SK-N-SH treated with all-trans-retinoic acid at 6 μM for 48 hours (cell line): ENCODE measurements around the gene OVOL2.

Experiments
- ATAC-seq: fragments of 200-7000 bp; cut with Tn5 transposase; 3 replicates; pipeline ENCODE4 v1.9.1; 2020; ENCODE audit warnings: mild to moderate bottlenecking, moderate library complexity
- ARNTL ChIP-seq: fragments of 450-650 bp; formaldehyde crosslinking; IDR thresholded peaks from 2 replicates; pipeline ENCODE4 v1.5.0; 2020; ENCODE audit warnings: low read depth, mild to moderate bottlenecking, moderate library complexity, borderline replicate concordance
- BACH2 ChIP-seq: fragments of 250-450 bp; sonication (Bioruptor Pico); IDR thresholded peaks from 2 replicates; pipeline ENCODE4 v1.9.0; 2021; ENCODE audit warnings: mild to moderate bottlenecking, borderline replicate concordance
- CSDC2 ChIP-seq: fragments of 250-450 bp; sonication (Bioruptor Pico); IDR thresholded peaks from 2 replicates; pipeline ENCODE4 v1.5.0; 2020; ENCODE audit warnings: mild to moderate bottlenecking, moderate library complexity
- ESRRG ChIP-seq: fragments of 250-450 bp; sonication (Bioruptor Pico); IDR thresholded peaks from 2 replicates; pipeline ENCODE4 v1.6.1; 2021; ENCODE audit warnings: mild to moderate bottlenecking
- GLIS3 ChIP-seq: fragments of 250-450 bp; sonication (Bioruptor Pico); IDR thresholded peaks from 2 replicates; pipeline ENCODE4 v1.5.0; 2020; ENCODE audit warnings: mild to moderate bottlenecking, moderate library complexity
- ISL1 ChIP-seq: fragments of 250-450 bp; sonication (Bioruptor Pico); IDR thresholded peaks from 2 replicates; pipeline ENCODE4 v2.1.2; 2022; ENCODE audit warnings: mild to moderate bottlenecking, moderate library complexity
- OSR1 ChIP-seq: fragments of 250-450 bp; sonication (Bioruptor Pico); IDR thresholded peaks from 2 replicates; pipeline ENCODE4 v1.8.0; 2022; ENCODE audit warnings: moderate library complexity, mild to moderate bottlenecking, inconsistent platforms
- PPARA ChIP-seq: fragments of 250-450 bp; sonication (Bioruptor Pico); IDR thresholded peaks from 2 replicates; pipeline ENCODE4 v1.5.0; 2020; ENCODE audit warnings: mild to moderate bottlenecking, borderline replicate concordance
- RARB ChIP-seq: fragments of 250-450 bp; sonication (Bioruptor Pico); IDR thresholded peaks from 2 replicates; pipeline ENCODE4 v1.8.0; 2021; ENCODE audit warnings: mild to moderate bottlenecking, moderate library complexity
- SNAI2 ChIP-seq: fragments of 250-450 bp; sonication (Bioruptor Pico); IDR thresholded peaks from 2 replicates; pipeline ENCODE4 v1.5.0; 2020; ENCODE audit warnings: mild to moderate bottlenecking, moderate library complexity
- TCF4 ChIP-seq: fragments of 250-450 bp; sonication (Bioruptor Pico); IDR thresholded peaks from 2 replicates; pipeline ENCODE4 v1.8.0; 2021; ENCODE audit warnings: mild to moderate bottlenecking, moderate library complexity, borderline replicate concordance
- TOX ChIP-seq: fragments of 250-450 bp; sonication (Bioruptor Pico); IDR thresholded peaks from 2 replicates; pipeline ENCODE4 v1.8.0; 2021; ENCODE audit warnings: mild to moderate bottlenecking, moderate library complexity, borderline replicate concordance
- ZC3H10 ChIP-seq: fragments of 250-450 bp; sonication (Bioruptor Pico); IDR thresholded peaks from 2 replicates; pipeline ENCODE4 v1.5.1; 2021; ENCODE audit warnings: mild to moderate bottlenecking, moderate library complexity
- ZFP3 ChIP-seq: fragments of 250-450 bp; sonication (Bioruptor Pico); IDR thresholded peaks from 2 replicates; pipeline ENCODE4 v1.5.0; 2020; ENCODE audit warnings: mild to moderate bottlenecking, moderate library complexity
- ZNF565 ChIP-seq: fragments of 450-650 bp; formaldehyde crosslinking; conservative IDR thresholded peaks from 2 replicates; pipeline ENCODE4 v1.5.0; 2020; ENCODE audit warnings: low read depth, mild to moderate bottlenecking, moderate library complexity
- ZNF70 ChIP-seq: fragments of 450-650 bp; formaldehyde crosslinking; IDR thresholded peaks from 2 replicates; pipeline ENCODE4 v1.5.0; 2020; ENCODE audit warnings: mild to moderate bottlenecking, moderate library complexity
- ZNF8 ChIP-seq: fragments of 450-650 bp; formaldehyde crosslinking; IDR thresholded peaks from 2 replicates; pipeline ENCODE4 v1.5.0; 2020; ENCODE audit warnings: mild to moderate bottlenecking, moderate library complexity
- TF ChIP-seq, protein P1 (sequence below): fragments of 250-450 bp; sonication (Bioruptor Pico); IDR thresholded peaks from 2 replicates; pipeline ENCODE4 v1.5.0; 2020; ENCODE audit warnings: mild to moderate bottlenecking, moderate library complexity
- TF ChIP-seq, protein P2 (sequence below): fragments of 250-450 bp; sonication (Bioruptor Pico); IDR thresholded peaks from 2 replicates; pipeline ENCODE4 v1.8.0; 2020; ENCODE audit warnings: mild to moderate bottlenecking, moderate library complexity, borderline replicate concordance
- TF ChIP-seq, protein P3 (sequence below): fragments of 250-450 bp; sonication (Bioruptor Pico); IDR thresholded peaks from 2 replicates; pipeline ENCODE4 v1.8.0; 2021; ENCODE audit warnings: low read depth, mild to moderate bottlenecking, moderate library complexity, borderline replicate concordance

Gene OVOL2

DNA sequence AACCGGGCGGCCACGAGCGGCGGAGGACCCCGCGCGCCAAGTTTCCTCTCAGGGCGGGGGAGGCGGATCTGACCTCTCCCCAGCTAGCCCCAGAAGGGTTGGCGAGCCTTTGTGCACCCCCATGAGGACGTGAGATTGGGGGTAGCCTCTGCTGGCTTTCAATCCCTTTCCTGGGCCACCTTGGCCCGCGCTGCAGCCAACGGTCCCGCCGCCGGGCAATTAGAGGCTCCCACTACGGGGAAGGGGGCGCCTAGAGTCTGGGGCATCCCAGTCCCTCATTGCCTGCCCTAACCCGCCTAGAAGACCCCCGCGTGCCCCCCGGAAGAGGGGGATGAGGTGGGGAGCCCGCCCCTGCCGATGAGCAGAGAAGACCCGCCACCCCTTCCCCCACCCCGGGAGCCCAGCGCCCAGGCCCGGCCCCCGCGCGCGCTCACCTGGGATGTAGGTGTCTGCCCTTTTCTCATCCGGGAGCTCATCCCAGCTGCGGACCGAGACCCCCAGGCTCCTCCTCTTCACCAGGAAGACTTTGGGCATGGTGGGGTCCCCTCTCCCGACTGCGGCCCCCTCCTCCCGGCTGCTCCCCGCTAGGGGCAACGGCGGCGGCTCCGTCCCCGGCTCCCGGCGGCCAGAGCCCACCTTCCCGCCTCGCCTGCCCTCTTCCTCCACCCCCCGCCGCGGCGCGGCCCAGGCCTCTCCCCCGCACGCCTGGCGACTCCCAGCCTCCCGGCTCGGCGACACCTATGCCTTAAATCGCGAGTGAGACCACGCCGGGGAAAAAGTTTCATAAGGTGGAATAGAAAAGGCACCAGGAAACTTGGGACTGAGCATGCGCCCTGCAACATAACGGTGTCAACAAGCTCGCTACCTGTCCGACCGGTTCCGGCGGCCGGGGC, at the start of gene OVOL2:
Gene OVOL2, minus strand, starts transcription at position 816 of the 893 bp plus-strand sequence. Its CDS starts 282 bp downstream, at position 534.
- no peak for TF ChIP-seq PPARA (CRISPR knock-in tag)
- TF ChIP-seq, protein P1, sequence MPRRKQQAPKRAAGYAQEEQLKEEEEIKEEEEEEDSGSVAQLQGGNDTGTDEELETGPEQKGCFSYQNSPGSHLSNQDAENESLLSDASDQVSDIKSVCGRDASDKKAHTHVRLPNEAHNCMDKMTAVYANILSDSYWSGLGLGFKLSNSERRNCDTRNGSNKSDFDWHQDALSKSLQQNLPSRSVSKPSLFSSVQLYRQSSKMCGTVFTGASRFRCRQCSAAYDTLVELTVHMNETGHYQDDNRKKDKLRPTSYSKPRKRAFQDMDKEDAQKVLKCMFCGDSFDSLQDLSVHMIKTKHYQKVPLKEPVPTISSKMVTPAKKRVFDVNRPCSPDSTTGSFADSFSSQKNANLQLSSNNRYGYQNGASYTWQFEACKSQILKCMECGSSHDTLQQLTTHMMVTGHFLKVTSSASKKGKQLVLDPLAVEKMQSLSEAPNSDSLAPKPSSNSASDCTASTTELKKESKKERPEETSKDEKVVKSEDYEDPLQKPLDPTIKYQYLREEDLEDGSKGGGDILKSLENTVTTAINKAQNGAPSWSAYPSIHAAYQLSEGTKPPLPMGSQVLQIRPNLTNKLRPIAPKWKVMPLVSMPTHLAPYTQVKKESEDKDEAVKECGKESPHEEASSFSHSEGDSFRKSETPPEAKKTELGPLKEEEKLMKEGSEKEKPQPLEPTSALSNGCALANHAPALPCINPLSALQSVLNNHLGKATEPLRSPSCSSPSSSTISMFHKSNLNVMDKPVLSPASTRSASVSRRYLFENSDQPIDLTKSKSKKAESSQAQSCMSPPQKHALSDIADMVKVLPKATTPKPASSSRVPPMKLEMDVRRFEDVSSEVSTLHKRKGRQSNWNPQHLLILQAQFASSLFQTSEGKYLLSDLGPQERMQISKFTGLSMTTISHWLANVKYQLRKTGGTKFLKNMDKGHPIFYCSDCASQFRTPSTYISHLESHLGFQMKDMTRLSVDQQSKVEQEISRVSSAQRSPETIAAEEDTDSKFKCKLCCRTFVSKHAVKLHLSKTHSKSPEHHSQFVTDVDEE (CRISPR knock-in tag), result no peak
- TF ChIP-seq TCF4, result no peak
- no peak for TF ChIP-seq ARNTL (CRISPR knock-in tag)
- no peak for TF ChIP-seq CSDC2 (CRISPR knock-in tag)
- TF ChIP-seq GLIS3 (CRISPR knock-in tag), result no peak
- no peak for TF ChIP-seq SNAI2 (CRISPR knock-in tag)
- TF ChIP-seq TOX (CRISPR knock-in tag), result no peak
- TF ChIP-seq, protein P2, sequence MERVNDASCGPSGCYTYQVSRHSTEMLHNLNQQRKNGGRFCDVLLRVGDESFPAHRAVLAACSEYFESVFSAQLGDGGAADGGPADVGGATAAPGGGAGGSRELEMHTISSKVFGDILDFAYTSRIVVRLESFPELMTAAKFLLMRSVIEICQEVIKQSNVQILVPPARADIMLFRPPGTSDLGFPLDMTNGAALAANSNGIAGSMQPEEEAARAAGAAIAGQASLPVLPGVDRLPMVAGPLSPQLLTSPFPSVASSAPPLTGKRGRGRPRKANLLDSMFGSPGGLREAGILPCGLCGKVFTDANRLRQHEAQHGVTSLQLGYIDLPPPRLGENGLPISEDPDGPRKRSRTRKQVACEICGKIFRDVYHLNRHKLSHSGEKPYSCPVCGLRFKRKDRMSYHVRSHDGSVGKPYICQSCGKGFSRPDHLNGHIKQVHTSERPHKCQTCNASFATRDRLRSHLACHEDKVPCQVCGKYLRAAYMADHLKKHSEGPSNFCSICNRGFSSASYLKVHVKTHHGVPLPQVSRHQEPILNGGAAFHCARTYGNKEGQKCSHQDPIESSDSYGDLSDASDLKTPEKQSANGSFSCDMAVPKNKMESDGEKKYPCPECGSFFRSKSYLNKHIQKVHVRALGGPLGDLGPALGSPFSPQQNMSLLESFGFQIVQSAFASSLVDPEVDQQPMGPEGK (CRISPR knock-in tag), result no peak
- TF ChIP-seq, all 23 proteins: peak for 0
- ATAC-seq, result no peak

DNA sequence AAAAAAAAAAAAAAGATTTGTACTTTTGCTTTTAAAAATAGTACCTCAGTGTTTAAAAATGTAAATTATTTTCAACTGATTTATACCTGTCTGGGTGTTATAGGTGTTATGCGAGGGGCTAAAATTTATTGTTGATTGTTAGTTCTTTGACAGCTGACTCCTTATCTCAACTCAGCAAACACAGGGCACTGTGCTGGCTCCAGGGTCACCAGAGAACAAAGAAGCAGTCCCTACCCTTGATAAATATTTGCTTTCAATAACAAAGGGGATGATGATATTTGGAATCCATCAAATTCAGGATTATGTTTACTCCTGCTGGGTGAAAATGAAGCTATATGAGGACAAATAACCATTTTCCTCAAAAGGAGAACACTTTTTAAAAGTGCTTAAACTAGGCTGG, 45.8 kb upstream of the OVOL2 start:
- TF ChIP-seq ESRRG (CRISPR knock-in tag) (no peak), RARB (no peak), ARNTL (CRISPR knock-in tag) (no peak), TCF4 (no peak), ZC3H10 (CRISPR knock-in tag) (no peak), BACH2 (CRISPR knock-in tag) (no peak), OSR1 (CRISPR knock-in tag) (no peak), ZNF565 (CRISPR knock-in tag) (no peak), ZFP3 (CRISPR knock-in tag) (no peak), PPARA (CRISPR knock-in tag) (no peak), GLIS3 (CRISPR knock-in tag) (no peak), ZNF70 (CRISPR knock-in tag) (no peak), SNAI2 (CRISPR knock-in tag) (no peak), ZNF8 (CRISPR knock-in tag) (no peak), ISL1 (CRISPR knock-in tag) (no peak), CSDC2 (CRISPR knock-in tag) (no peak)
- TF ChIP-seq, protein P1 (CRISPR knock-in tag), result no peak
- TF ChIP-seq, protein P3, sequence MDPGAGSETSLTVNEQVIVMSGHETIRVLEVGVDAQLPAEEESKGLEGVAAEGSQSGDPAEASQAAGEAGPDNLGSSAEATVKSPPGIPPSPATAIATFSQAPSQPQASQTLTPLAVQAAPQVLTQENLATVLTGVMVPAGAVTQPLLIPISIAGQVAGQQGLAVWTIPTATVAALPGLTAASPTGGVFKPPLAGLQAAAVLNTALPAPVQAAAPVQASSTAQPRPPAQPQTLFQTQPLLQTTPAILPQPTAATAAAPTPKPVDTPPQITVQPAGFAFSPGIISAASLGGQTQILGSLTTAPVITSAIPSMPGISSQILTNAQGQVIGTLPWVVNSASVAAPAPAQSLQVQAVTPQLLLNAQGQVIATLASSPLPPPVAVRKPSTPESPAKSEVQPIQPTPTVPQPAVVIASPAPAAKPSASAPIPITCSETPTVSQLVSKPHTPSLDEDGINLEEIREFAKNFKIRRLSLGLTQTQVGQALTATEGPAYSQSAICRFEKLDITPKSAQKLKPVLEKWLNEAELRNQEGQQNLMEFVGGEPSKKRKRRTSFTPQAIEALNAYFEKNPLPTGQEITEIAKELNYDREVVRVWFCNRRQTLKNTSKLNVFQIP, result no peak
- TF ChIP-seq, protein P2 (CRISPR knock-in tag), result no peak
- no peak for ATAC-seq
